Esophagus muscularis mucosa (tissue), 4 donors: Measurements from ENCODE around the gene TP53. TPM values are rescaled to one million over a fixed set of nuclear protein-coding genes. Genes with fewer than 3 reads are reported as not detected.

Experiments
- DNase-seq: peaks from one replicate; pipeline ENCODE4 v3.0.0-alpha.2; 2017; ENCODE audit errors: extremely low spot score
- H3K27ac ChIP-seq, 4 donors: fragments of 200-600 bp; sonication (generic); replicated peaks in 1 of 4; 1 replicate in 3 of 4; 2 replicates in 1 of 4; pipeline ENCODE4 v1.5.1; 2016 to 2019; ENCODE audit warnings: mild to moderate bottlenecking in 1 of 4
- H3K27me3 ChIP-seq, 4 donors: fragments of 200-600 bp; sonication (generic); one replicate each; pipeline versions ENCODE4 v1.5.1 to v1.6.0; 2016 to 2019
- H3K36me3 ChIP-seq, 4 donors: fragments of 200-600 bp; sonication (generic); one replicate each; pipeline ENCODE4 v1.5.1; 2016 to 2019
- H3K4me1 ChIP-seq, 4 donors: fragments of 200-600 bp; sonication (generic); one replicate each; pipeline ENCODE4 v1.5.1; 2016 to 2019
- H3K4me3 ChIP-seq, 4 donors: fragments of 200-600 bp; sonication (generic); 1 replicate in 2 of 4; 2 replicates in 2 of 4; pipeline ENCODE4 v1.5.1; 2016 to 2019; ENCODE audit warnings: mild to moderate bottlenecking in 4 of 4, moderate library complexity in 1 of 4
- H3K9me3 ChIP-seq, 4 donors: fragments of 200-600 bp; sonication (generic); 1 replicate in 3 of 4; 2 replicates in 1 of 4; pipeline ENCODE4 v1.5.1; 2016 to 2019
- EP300 ChIP-seq: sonication (generic); formaldehyde crosslinking; IDR thresholded peaks from one replicate; pipeline ENCODE4 v1.6.1; 2017; ENCODE audit warnings: antibody characterized with exemption
- POLR2A ChIP-seq: fragments of 450-650 bp; IDR thresholded peaks from one replicate; pipeline ENCODE4 v1.6.1; 2017; ENCODE audit warnings: antibody characterized with exemption, moderate library complexity, mild to moderate bottlenecking, low read depth
- POLR2AphosphoS5 ChIP-seq, 2 donors: sonication (generic); formaldehyde crosslinking; IDR thresholded peaks; one replicate each; pipeline ENCODE4 v1.6.1; 2017; ENCODE audit warnings: antibody characterized with exemption in 2 of 2
- WGBS: methylation state at CpG from one replicate; pipeline ENCODE4 v1.1.5; 2018; 5-methylcytosine and 5-hydroxymethylcytosine counted together
- intact Hi-C: fragments of 100-400 bp; cut with DNase I; formaldehyde crosslinking; loops from one replicate; pipeline ENCODE4 v1.15.1; 2023
- total RNA-seq, 4 donors: library from RNA; depleted of rRNA; stranded (reverse); fragments of >200 nt; gene quantifications; one replicate each; pipeline versions ENCODE4 v1.1.0 to v1.2.1, GENCODE V29; 2016
- TF ChIP-seq, protein P1 (sequence below), 3 experiments: fragments of 200-600 bp in 2 of 3; fragments of 450-650 bp in 1 of 3; sonication (generic) in 2 of 3; IDR thresholded peaks; one replicate each; pipeline ENCODE4 v1.5.1; 2017 to 2019; ENCODE audit warnings: antibody characterized with exemption in 3 of 3, mild to moderate bottlenecking in 2 of 3, moderate library complexity in 1 of 3

Gene TP53
- total RNA-seq, 4 donors from 2014 or later = 14.9 to 18.3 (median 16.1) TPM

DNA sequence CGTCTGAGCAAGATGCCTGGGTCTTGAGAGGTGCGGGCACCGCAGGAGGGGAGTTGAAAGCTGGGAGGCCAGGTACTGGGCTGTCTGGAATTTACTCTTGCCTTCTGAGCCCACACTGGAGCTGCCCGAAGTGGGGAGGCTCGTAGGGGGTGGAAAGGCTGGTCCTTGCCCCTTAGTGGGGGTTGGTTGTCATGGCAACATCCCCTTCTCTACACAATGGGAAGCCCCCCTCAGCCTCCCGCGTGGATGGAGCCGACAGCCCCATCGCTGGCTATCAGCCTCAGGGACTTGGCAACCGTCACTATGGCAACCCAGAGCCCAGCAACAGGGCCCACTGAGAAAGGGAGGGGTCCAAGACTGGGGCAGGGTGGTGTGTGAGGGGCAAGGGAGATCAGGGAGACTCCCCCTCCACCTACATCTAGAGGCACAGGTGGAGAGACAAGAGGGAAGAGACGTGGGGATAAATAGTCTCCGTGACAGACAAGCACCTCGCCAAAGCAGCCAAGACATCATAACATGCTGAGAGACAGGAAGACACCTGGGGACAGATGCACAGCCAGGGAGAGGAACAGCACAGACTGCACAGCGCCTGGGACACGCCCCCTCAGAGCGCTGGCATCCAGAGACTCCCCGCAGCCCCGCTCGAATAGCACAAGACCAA, 25.0 kb upstream of the TP53 start:
- no peaks in the 10 kb centered on the region for H3K36me3 ChIP-seq
- intact Hi-C loops = no loop called here
- TF ChIP-seq POLR2A = no peak
- no peak for TF ChIP-seq EP300
- no peak for TF ChIP-seq POLR2AphosphoS5 (IDR thresholded peaks at IDR 0.05)
- TF ChIP-seq, protein P1, sequence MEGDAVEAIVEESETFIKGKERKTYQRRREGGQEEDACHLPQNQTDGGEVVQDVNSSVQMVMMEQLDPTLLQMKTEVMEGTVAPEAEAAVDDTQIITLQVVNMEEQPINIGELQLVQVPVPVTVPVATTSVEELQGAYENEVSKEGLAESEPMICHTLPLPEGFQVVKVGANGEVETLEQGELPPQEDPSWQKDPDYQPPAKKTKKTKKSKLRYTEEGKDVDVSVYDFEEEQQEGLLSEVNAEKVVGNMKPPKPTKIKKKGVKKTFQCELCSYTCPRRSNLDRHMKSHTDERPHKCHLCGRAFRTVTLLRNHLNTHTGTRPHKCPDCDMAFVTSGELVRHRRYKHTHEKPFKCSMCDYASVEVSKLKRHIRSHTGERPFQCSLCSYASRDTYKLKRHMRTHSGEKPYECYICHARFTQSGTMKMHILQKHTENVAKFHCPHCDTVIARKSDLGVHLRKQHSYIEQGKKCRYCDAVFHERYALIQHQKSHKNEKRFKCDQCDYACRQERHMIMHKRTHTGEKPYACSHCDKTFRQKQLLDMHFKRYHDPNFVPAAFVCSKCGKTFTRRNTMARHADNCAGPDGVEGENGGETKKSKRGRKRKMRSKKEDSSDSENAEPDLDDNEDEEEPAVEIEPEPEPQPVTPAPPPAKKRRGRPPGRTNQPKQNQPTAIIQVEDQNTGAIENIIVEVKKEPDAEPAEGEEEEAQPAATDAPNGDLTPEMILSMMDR (IDR thresholded peaks at IDR 0.05) = no peak
- no peaks in the 10 kb centered on the region for H3K9me3 ChIP-seq
- peaks cover 0 to 94% (median 27%) of the 10 kb centered on the region in 4 donors for H3K27me3 ChIP-seq
- H3K4me1 ChIP-seq = peaks cover 11 to 14% (median 12%) of the 10 kb centered on the region in 4 donors
- H3K27ac ChIP-seq = no peak overlapping the region
- WGBS = 18% methylated on average over 6 of the region's 19 CpGs
- H3K4me3 ChIP-seq = no peak overlapping the region
- no peak for DNase-seq

DNA sequence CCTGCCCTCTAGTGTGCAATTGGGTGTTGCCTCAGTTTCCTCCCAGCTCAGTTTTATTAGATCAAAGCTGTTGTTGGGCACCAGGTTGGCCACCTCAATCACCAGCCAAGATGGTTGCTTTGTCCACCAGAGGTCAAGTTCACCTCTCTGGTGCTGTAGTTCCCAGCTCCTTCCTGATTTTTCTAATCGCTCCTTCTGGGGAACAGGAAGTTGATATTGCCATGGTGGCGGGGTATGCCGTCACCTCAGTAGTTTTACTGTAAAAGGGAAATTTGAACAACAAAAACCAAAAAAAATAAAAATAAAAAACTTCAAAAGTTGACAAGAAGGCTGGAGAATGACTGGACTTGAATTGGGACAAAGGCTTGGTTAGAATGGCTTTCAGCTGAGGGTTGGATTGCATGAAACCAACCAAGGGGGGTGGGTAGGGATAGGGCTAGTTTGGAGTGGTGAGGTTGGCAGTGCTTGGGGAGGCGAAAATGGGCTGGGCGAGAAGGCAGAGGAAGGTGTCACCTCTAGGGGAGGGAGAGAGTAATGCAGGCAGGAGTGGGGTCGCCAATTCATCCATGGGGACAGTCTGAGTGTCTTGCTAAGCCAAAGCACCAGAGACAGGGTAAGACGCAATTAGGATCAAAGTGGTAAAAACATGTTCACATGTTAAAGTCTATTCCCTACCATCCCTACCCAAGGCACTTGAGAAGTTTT, 23.9 kb upstream of the TP53 start:
- H3K36me3 ChIP-seq = no peaks in the 10 kb centered on the region
- H3K4me1 ChIP-seq = peaks cover under 1 to 4% (median 1%) of the 10 kb centered on the region in 4 donors
- H3K9me3 ChIP-seq = no peaks in the 10 kb centered on the region
- H3K4me3 ChIP-seq = no peak overlapping the region
- TF ChIP-seq POLR2A = no peak
- TF ChIP-seq, protein P1 (IDR thresholded peaks at IDR 0.05) = no peak
- no peak for TF ChIP-seq EP300
- TF ChIP-seq POLR2AphosphoS5 (IDR thresholded peaks at IDR 0.05) = no peak
- no peak for DNase-seq
- peaks cover 0 to 100% (median 31%) of the 10 kb centered on the region in 4 donors for H3K27me3 ChIP-seq
- 83% methylated on average over 7 of the region's 7 CpGs for WGBS
- intact Hi-C loops = no loop called here
- H3K27ac ChIP-seq = no peak overlapping the region

DNA sequence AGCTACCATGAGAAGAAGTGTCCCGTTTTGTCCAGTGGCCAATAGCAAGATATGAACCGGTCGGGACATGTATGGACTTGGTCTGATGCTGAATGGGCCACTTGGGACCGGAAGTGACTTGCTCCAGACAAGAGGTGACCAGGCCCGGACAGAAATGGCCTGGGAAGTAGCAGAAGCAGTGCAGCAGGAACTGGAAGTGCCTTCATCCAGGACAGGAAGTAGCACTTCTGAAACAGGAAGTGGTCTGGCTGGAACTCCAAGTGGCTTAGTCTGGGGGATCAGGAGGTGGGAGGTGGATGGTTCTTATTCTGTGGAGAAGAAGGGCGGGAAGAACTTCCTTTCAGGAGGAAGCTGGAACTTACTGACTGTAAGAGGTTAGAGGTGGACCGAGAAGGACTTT, 23.0 kb upstream of the TP53 start:
- 79% methylated on average over 7 of the region's 7 CpGs for WGBS
- TF ChIP-seq POLR2A = no peak
- TF ChIP-seq EP300 = no peak
- no peak for TF ChIP-seq POLR2AphosphoS5 (IDR thresholded peaks at IDR 0.05)
- TF ChIP-seq, protein P1 (IDR thresholded peaks at IDR 0.05) = no peak
- Histone ChIP-seq H3K9me3 (no peaks in the 10 kb centered on the region), H3K4me1 (peaks cover 4 to 7% (median 6%) of the 10 kb centered on the region in 4 donors), H3K36me3 (no peaks in the 10 kb centered on the region), H3K27ac (no peak overlapping the region), H3K4me3 (no peak overlapping the region), H3K27me3 (peaks cover 0 to 100% (median 39%) of the 10 kb centered on the region in 4 donors)
- no peak for DNase-seq
- intact Hi-C loops = no loop called here

DNA sequence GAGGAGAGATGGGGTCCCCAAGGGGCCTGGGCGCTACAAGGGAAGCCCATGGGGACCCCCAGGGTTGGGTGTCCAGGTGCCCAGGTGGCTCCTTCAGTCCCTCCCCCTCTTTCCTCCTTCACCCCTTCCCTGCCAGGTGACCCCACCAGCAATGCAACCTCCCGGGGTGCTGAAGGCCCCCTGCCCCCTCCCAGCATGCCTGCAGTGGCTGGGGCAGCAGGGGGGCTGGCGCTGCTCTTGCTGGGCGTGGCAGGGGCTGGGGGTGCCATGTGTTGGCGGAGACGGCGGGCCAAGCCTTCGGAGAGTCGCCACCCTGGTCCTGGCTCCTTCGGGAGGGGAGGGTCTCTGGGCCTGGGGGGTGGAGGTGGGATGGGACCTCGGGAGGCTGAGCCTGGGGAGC, 21.7 kb upstream of the TP53 start:
- H3K27me3 ChIP-seq = peaks cover 0 to 100% (median 45%) of the 10 kb centered on the region in 4 donors
- 82% methylated on average over 11 of the region's 11 CpGs for WGBS
- peaks cover 16 to 19% (median 18%) of the 10 kb centered on the region in 4 donors for H3K4me1 ChIP-seq
- H3K36me3 ChIP-seq = no peaks in the 10 kb centered on the region
- DNase-seq = no peak
- TF ChIP-seq, protein P1 (IDR thresholded peaks at IDR 0.05) = no peak
- no peak for TF ChIP-seq POLR2A
- H3K27ac ChIP-seq = no peak overlapping the region
- H3K4me3 ChIP-seq = no peak overlapping the region
- no peaks in the 10 kb centered on the region for H3K9me3 ChIP-seq
- intact Hi-C loops = no loop called here
